ENCODE data around the gene PHF12. TPM values are rescaled to one million over a fixed set of nuclear protein-coding genes. Genes with fewer than 3 reads are reported as not detected.

Gene PHF12
- total and polyA plus RNA-seq, 2 of the 13 experiments (the other 11 are each of a cell fraction or from before 2014, with no cell fraction given) = 9.8 to 17.1 TPM

GRCh38 chr17:28948873-28949184, 2.5 kb downstream of the PHF12 start (continued):
- TF ChIP-seq ZNF672 (CRISPR knock-in tag; IDR thresholded peaks at IDR 0.05) (no peak), KAT2B (IDR thresholded peaks at IDR 0.05; ENCODE audit: borderline replicate concordance, low read depth, low read length) (no peak), MEIS1 (CRISPR knock-in tag; IDR thresholded peaks at IDR 0.05; ENCODE audit: borderline replicate concordance) (no peak), ZNF230 (CRISPR knock-in tag; IDR thresholded peaks at IDR 0.05) (0 out of 2 replicates have a peak, but pooled peaks have one; percentile 59), ZNF329 (CRISPR knock-in tag; IDR thresholded peaks at IDR 0.05; ENCODE audit: low read depth) (no peak), ZNF343 (CRISPR knock-in tag; IDR thresholded peaks at IDR 0.05) (0 out of 2 replicates have a peak, but pooled peaks have one; percentile 57), STAT5B (CRISPR knock-in tag; IDR thresholded peaks at IDR 0.05) (no peak), MBD4 (IDR thresholded peaks at IDR 0.05; ENCODE audit: borderline replicate concordance, low read length) (no peak), ZSCAN30 (CRISPR knock-in tag; IDR thresholded peaks at IDR 0.05) (no peak), NR2C2 (CRISPR knock-in tag; IDR thresholded peaks at IDR 0.05; ENCODE audit: borderline replicate concordance) (0 out of 2 replicates have a peak, but pooled peaks have one; percentile 27), KMT2B (CRISPR knock-in tag; IDR thresholded peaks at IDR 0.05) (no peak), ZNF12 (CRISPR knock-in tag; IDR thresholded peaks at IDR 0.05) (0 out of 2 replicates have a peak, but pooled peaks have one; percentile 11), MIXL1 (CRISPR knock-in tag; IDR thresholded peaks at IDR 0.05) (no peak), THAP9 (CRISPR knock-in tag; IDR thresholded peaks at IDR 0.05; ENCODE audit: borderline replicate concordance) (no peak), NFE2L2 (IDR thresholded peaks at IDR 0.05; ENCODE audit: low read length) (no peak), ZNF362 (CRISPR knock-in tag; IDR thresholded peaks at IDR 0.05; ENCODE audit: borderline replicate concordance) (no peak), CHCHD3 (CRISPR knock-in tag; IDR thresholded peaks at IDR 0.05) (no peak), PRDM4 (CRISPR knock-in tag; IDR thresholded peaks at IDR 0.05; ENCODE audit: borderline replicate concordance) (no peak), CBX2 (IDR thresholded peaks at IDR 0.05; ENCODE audit: low read depth, low read length) (no peak), CBX2 (CRISPR knock-in tag; IDR thresholded peaks at IDR 0.05; ENCODE audit: low read depth) (no peak), NR0B2 (CRISPR knock-in tag; IDR thresholded peaks at IDR 0.05) (no peak), PHF21A (CRISPR knock-in tag; IDR thresholded peaks at IDR 0.05) (0 out of 2 replicates have a peak, but pooled peaks have one; percentile 1), CENPBD1 (CRISPR knock-in tag; IDR thresholded peaks at IDR 0.05; ENCODE audit: borderline replicate concordance, low read depth) (no peak), NRL (CRISPR knock-in tag; IDR thresholded peaks at IDR 0.05; ENCODE audit: borderline replicate concordance) (no peak), TGIF2 (CRISPR knock-in tag; IDR thresholded peaks at IDR 0.05) (peak; percentile 60; the same call in 1 of the 2 replicates), ZNF570 (CRISPR knock-in tag; IDR thresholded peaks at IDR 0.05; ENCODE audit: borderline replicate concordance) (no peak)
